Upper lobe of right lung (tissue), 1 donor: ENCODE results near the gene SPTAN1. TPM values are rescaled to one million over a fixed set of nuclear protein-coding genes. Genes with fewer than 3 reads are reported as not detected.

Experiments used
- ATAC-seq: fragments of 200-7000 bp; cut with Tn5 transposase; one replicate; pipeline ENCODE4 v1.9.1; 2020; ENCODE audit warnings: mild to moderate bottlenecking, moderate library complexity
- DNase-seq: peaks from one replicate; pipeline ENCODE4 v3.0.0-alpha.2; 2020
- H3K27ac ChIP-seq: fragments of 200-600 bp; one replicate; pipeline ENCODE4 v1.8.0; 2022
- H3K27me3 ChIP-seq: fragments of 200-600 bp; one replicate; pipeline ENCODE4 v1.8.0; 2022; ENCODE audit warnings: mild to moderate bottlenecking
- H3K36me3 ChIP-seq: fragments of 200-600 bp; one replicate; pipeline ENCODE4 v1.8.0; 2022
- H3K4me1 ChIP-seq: fragments of 200-600 bp; one replicate; pipeline ENCODE4 v1.8.0; 2022
- H3K4me3 ChIP-seq: fragments of 200-600 bp; one replicate; pipeline ENCODE4 v1.8.0; 2022; ENCODE audit warnings: mild to moderate bottlenecking
- H3K9me3 ChIP-seq: fragments of 200-600 bp; one replicate; pipeline ENCODE4 v1.8.0; 2022
- intact Hi-C: fragments of 100-400 bp; cut with DNase I; formaldehyde crosslinking; loops from one replicate; pipeline ENCODE4 v1.11.0; 2022
- total RNA-seq: library from RNA; stranded (reverse); fragmentation: NEBNext Ultra II Directional; extraction: Animal tissue kit (Norgen Biotek cat#: 25700); gene quantifications from one replicate; pipeline ENCODE4 v1.2.1, GENCODE V29; 2021
- TF ChIP-seq, protein P1 (sequence below): fragments of 200-600 bp; IDR thresholded peaks from one replicate; pipeline ENCODE4 v1.8.0; 2022; ENCODE audit warnings: antibody characterized with exemption
- donor health status: DM: no; HTN: yes; CAD: no; lungs with severe emphysema.

Gene SPTAN1
- total RNA-seq, 1 donor from 2014 or later, result 358 TPM

DNA sequence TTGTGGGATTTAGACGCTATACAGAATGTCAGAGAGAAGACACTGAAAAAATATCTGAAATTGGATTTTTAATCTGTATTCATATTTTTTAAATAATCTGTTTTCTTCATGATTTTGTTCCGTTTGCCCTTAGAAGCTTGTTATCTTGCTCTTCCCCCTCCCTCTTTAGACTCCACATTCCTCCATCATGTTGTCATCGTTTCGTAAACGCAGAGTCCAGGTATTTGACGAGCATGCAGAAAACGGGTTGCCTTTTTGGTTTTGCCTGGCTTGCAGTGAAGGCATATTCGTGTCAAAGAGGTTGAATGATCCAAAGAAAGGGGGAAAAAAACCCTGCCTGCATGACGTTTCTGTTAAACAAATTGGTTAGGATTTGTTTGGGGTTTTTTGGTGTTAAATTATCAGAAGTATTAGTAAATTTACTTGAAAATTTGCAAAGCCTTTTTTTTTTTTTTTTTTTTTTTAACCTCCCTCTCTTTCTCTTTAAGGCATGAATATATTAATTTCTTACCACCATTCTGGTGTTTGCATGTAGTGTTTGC lies 2.9 kb downstream of the SPTAN1 start:
- DNase-seq (no peak), ATAC-seq (no peak)
- intact Hi-C loops, result no loop called here
- Histone ChIP-seq H3K9me3 (no peaks in the 10 kb centered on the region), H3K4me1 (peaks cover 76% of the 10 kb centered on the region), H3K4me3 (peak overlapping the region; percentile 95), H3K36me3 (no peaks in the 10 kb centered on the region), H3K27me3 (no peaks in the 10 kb centered on the region), H3K27ac (peak overlapping the region; percentile 94)
- TF ChIP-seq, protein P1, sequence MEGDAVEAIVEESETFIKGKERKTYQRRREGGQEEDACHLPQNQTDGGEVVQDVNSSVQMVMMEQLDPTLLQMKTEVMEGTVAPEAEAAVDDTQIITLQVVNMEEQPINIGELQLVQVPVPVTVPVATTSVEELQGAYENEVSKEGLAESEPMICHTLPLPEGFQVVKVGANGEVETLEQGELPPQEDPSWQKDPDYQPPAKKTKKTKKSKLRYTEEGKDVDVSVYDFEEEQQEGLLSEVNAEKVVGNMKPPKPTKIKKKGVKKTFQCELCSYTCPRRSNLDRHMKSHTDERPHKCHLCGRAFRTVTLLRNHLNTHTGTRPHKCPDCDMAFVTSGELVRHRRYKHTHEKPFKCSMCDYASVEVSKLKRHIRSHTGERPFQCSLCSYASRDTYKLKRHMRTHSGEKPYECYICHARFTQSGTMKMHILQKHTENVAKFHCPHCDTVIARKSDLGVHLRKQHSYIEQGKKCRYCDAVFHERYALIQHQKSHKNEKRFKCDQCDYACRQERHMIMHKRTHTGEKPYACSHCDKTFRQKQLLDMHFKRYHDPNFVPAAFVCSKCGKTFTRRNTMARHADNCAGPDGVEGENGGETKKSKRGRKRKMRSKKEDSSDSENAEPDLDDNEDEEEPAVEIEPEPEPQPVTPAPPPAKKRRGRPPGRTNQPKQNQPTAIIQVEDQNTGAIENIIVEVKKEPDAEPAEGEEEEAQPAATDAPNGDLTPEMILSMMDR, result no peak

DNA sequence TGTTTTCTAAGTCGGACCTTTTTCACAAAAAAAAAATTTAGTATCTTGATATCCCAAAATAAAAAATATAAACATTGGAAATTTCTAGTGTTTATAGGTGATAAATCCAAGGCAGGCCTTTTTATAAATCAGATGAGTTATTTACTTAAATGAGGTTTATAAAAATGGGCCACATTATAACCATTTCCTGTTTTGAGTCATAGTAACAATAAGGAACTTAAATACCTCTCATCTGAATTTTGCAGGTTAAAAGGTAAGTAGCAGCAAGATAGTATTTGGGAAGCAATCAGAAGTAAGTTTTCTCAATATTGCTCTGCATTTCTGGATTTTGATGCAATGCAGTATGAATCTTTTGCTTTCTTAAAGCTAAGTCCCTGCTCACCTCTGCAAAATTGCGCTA lies 3.9 kb downstream of the SPTAN1 start:
- DNase-seq, result no peak
- H3K27ac ChIP-seq, result no peak overlapping the region
- ATAC-seq, result no peak
- H3K9me3 ChIP-seq, result no peaks in the 10 kb centered on the region
- H3K36me3 ChIP-seq, result no peaks in the 10 kb centered on the region
- TF ChIP-seq, protein P1, result no peak
- no peaks in the 10 kb centered on the region for H3K27me3 ChIP-seq
- peaks cover 70% of the 10 kb centered on the region for H3K4me1 ChIP-seq
- H3K4me3 ChIP-seq, result no peak overlapping the region
- intact Hi-C loops, result no loop called here

DNA sequence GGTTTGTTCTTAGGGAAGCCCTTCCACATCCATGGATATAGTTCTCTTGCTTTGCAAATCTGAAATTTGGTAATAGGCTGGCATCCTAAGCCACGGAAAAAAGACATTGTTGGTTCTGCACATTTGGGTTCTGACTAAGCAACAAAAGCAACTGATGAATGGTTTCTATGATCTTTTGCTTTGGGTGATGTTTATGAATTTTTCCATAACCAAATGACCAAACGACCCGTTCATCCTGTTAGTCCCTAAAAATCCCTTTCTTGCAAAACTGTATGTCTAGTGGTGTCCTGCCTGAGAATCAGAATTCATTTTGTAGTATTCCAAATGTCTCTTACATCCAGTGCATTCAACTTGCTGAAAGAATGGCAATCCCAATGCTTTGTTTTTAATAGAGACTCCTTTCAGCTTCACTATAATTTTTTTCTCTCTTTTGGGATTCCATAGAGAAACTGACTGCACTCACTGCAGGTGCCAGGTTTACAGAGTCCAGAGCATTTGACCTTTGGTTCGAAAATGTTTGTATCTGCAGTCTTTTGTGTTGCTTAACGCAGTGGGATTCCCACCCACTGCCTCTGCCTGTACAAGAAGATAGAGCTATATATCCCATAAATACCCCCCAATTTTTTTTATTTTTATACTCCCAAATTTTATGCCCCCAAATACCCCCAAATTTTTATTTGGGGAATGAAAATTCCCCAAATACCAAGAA lies 4.7 kb downstream of the SPTAN1 start:
- Histone ChIP-seq H3K36me3 (peaks cover 2% of the 10 kb centered on the region), H3K27me3 (no peaks in the 10 kb centered on the region), H3K27ac (no peak overlapping the region), H3K9me3 (no peaks in the 10 kb centered on the region), H3K4me1 (peaks cover 68% of the 10 kb centered on the region), H3K4me3 (no peak overlapping the region)
- ATAC-seq, result no peak
- TF ChIP-seq, protein P1, result no peak
- DNase-seq, result no peak
- intact Hi-C loops, result no loop called here

DNA sequence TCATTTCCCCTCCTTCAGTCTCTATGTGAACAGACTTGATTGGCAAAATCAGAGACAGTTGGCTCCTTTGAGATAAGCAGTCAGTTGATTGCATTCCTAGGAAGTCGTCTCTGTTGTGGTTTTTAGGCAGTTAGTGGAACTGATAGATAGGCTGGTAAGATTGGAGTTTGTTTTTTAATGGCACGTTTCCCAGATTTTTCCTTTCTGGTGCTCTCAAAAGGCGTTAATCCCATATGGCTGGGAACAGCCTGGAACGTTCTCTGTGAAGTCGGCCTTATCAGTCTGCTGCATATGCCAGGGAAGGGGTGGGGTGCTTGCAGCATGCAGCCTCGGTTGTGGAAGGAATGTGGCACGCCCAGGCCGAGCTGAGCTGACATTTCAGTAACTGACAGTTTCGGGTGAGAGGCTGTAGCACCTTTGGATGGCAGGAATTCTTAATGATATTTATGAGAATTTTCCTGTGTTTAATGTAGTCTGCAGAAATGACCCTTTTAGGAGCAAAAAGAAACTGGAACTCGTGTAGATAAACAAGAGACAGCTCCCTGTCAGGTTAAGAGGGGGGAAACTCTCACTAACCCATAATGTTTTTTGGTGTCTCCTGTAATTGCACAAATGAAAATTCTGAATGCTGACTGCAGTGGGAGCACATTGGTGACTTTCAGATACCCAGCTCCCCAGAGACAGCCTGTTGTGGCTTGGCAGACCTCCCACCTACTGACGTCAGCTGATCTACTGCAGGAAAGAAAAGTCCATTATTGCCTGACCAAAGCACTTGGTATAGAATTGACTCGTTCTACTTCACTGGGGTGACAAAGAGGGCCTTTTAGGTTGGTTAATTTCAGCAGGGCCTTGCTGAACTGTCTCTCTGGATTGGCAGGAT lies 6.3 kb downstream of the SPTAN1 start:
- DNase-seq, result peak; percentile 78
- intact Hi-C loops, result no loop called here
- no peaks in the 10 kb centered on the region for H3K27me3 ChIP-seq
- no peaks in the 10 kb centered on the region for H3K9me3 ChIP-seq
- peaks cover 6% of the 10 kb centered on the region for H3K36me3 ChIP-seq
- TF ChIP-seq, protein P1, result no peak
- H3K27ac ChIP-seq, result peak overlapping the region; percentile 73
- peak overlapping the region; percentile 21 for H3K4me3 ChIP-seq
- H3K4me1 ChIP-seq, result peaks cover 70% of the 10 kb centered on the region
- ATAC-seq, result peak; percentile 93

DNA sequence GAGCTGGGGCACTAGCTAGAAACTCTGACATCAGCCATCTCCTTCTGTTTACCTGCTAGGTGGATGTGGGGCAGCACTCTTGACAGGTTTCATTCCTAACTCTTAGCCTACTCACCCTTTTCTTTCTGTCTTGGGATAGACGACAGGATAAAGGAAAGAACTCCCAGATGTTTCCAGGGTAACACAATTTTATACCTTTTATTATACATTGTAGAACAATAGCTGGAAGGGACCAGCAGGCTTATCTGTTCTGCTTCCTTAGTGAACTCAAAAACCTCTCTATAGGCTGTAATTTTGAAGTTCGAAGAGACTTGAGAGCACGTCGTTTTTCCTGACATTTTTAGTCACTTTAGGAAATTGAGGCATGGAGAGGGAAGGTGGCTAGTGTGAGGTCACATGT lies 13.2 kb downstream of the SPTAN1 start:
- no peak for DNase-seq
- TF ChIP-seq, protein P1, result no peak
- H3K4me3 ChIP-seq, result no peak overlapping the region
- no peak overlapping the region for H3K27ac ChIP-seq
- peaks cover 20% of the 10 kb centered on the region for H3K4me1 ChIP-seq
- H3K9me3 ChIP-seq, result no peaks in the 10 kb centered on the region
- ATAC-seq, result no peak
- peaks cover 46% of the 10 kb centered on the region for H3K36me3 ChIP-seq
- H3K27me3 ChIP-seq, result no peaks in the 10 kb centered on the region
- intact Hi-C loops, result no loop called here
